HUES64 (cell line): ENCODE measurements around the gene PLB1.

Source experiments
- H3K27ac ChIP-seq: 2 replicates; pipeline ENCODE4 v1.7.0; 2013; ENCODE audit warnings: low read depth, low read length, inconsistent platforms
- H3K27me3 ChIP-seq: 2 replicates; pipeline ENCODE4 v1.6.1; 2013; ENCODE audit warnings: mild to moderate bottlenecking, low read length; ENCODE audit not compliant: insufficient read depth
- H3K36me3 ChIP-seq: 2 replicates; pipeline ENCODE4 v1.6.1; 2013; ENCODE audit warnings: mild to moderate bottlenecking, low read length; ENCODE audit not compliant: insufficient read depth
- H3K4me1 ChIP-seq: 2 replicates; pipeline ENCODE4 v1.6.1; 2013; ENCODE audit warnings: mild to moderate bottlenecking, low read length, moderate library complexity; ENCODE audit not compliant: insufficient read depth
- H3K4me3 ChIP-seq: 2 replicates; pipeline ENCODE4 v1.5.1; 2013; ENCODE audit warnings: mild to moderate bottlenecking, low read length, moderate library complexity
- H3K9ac ChIP-seq: 2 replicates; pipeline ENCODE4 v1.6.1; 2013; ENCODE audit warnings: mild to moderate bottlenecking, low read depth, low read length
- H3K9me3 ChIP-seq: 2 replicates; pipeline ENCODE4 v1.6.1; 2013; ENCODE audit warnings: low read depth, low read length; ENCODE audit not compliant: insufficient read depth
- WGBS: fragments of 150-250, 120-280 bp; methylation state at CpG from one replicate; pipeline ENCODE4 v1.1.7; 2013; ENCODE audit warnings: missing lambda C conversion rate; 5-methylcytosine and 5-hydroxymethylcytosine counted together

PLB1 gene

GRCh38 chr2:28643327-28643726 lies 147.5 kb downstream of the PLB1 start:
- Histone ChIP-seq H3K36me3 (no peaks in the 10 kb centered on the region), H3K9me3 (no peaks in the 10 kb centered on the region), H3K4me1 (peaks cover 10% of the 10 kb centered on the region; the same call in 1 of the 2 replicates), H3K4me3 (no peak overlapping the region), H3K9ac (no peak overlapping the region), H3K27ac (no peak overlapping the region), H3K27me3 (no peaks in the 10 kb centered on the region)
- WGBS = 93% methylated on average over 6 of the region's 6 CpGs

- no peak overlapping the region for H3K27ac ChIP-seq
- H3K9me3 ChIP-seq = no peaks in the 10 kb centered on the region
- no peak overlapping the region for H3K9ac ChIP-seq
- no peaks in the 10 kb centered on the region for H3K27me3 ChIP-seq
- no peak overlapping the region for H3K4me3 ChIP-seq
- no peaks in the 10 kb centered on the region for H3K36me3 ChIP-seq
- peaks cover 10% of the 10 kb centered on the region; the same call in 1 of the 2 replicates for H3K4me1 ChIP-seq
- WGBS = 82% methylated on average over 11 of the region's 11 CpGs
Observed at GRCh38 chr2:28643911-28644334, 148.1 kb downstream of the PLB1 start.

GRCh38 chr2:28644760-28645159 lies 148.9 kb downstream of the PLB1 start:
- Histone ChIP-seq H3K9ac (no peak overlapping the region), H3K27me3 (no peaks in the 10 kb centered on the region), H3K36me3 (no peaks in the 10 kb centered on the region), H3K27ac (no peak overlapping the region), H3K9me3 (no peaks in the 10 kb centered on the region), H3K4me1 (peaks cover 10% of the 10 kb centered on the region; the same call in 1 of the 2 replicates), H3K4me3 (no peak overlapping the region)
- WGBS = 83% methylated on average over 5 of the region's 7 CpGs

- Histone ChIP-seq H3K9me3 (no peaks in the 10 kb centered on the region), H3K4me3 (no peak overlapping the region), H3K27me3 (no peaks in the 10 kb centered on the region), H3K4me1 (peaks cover 10% of the 10 kb centered on the region; the same call in 1 of the 2 replicates), H3K36me3 (no peaks in the 10 kb centered on the region), H3K27ac (no peak overlapping the region), H3K9ac (no peak overlapping the region)
- WGBS = 98% methylated on average over 2 of the region's 2 CpGs
Observed at GRCh38 chr2:28645553-28645952, 149.7 kb downstream of the PLB1 start.

GRCh38 chr2:28647682-28648081 lies 151.8 kb downstream of the PLB1 start:
- Histone ChIP-seq H3K27ac (no peak overlapping the region), H3K27me3 (no peaks in the 10 kb centered on the region), H3K4me1 (peaks cover 10% of the 10 kb centered on the region; the same call in 1 of the 2 replicates), H3K9ac (no peak overlapping the region), H3K4me3 (no peak overlapping the region), H3K36me3 (no peaks in the 10 kb centered on the region), H3K9me3 (no peaks in the 10 kb centered on the region)
- WGBS = 81% methylated on average over 2 of the region's 4 CpGs

GRCh38 chr2:28648147-28648546 lies 152.3 kb downstream of the PLB1 start:
- Histone ChIP-seq H3K27ac (no peak overlapping the region), H3K27me3 (no peaks in the 10 kb centered on the region), H3K9me3 (no peaks in the 10 kb centered on the region), H3K4me3 (no peak overlapping the region), H3K9ac (no peak overlapping the region), H3K4me1 (peaks cover 10% of the 10 kb centered on the region; the same call in 1 of the 2 replicates), H3K36me3 (no peaks in the 10 kb centered on the region)
- 88% methylated on average over 3 of the region's 3 CpGs for WGBS

- H3K9me3 ChIP-seq = no peaks in the 10 kb centered on the region
- H3K4me1 ChIP-seq = peaks cover 9% of the 10 kb centered on the region; the same call in 1 of the 2 replicates
- H3K36me3 ChIP-seq = no peaks in the 10 kb centered on the region
- 87% methylated on average over 4 of the region's 4 CpGs for WGBS
- H3K27me3 ChIP-seq = no peaks in the 10 kb centered on the region
- no peak overlapping the region for H3K9ac ChIP-seq
- H3K4me3 ChIP-seq = no peak overlapping the region
- no peak overlapping the region for H3K27ac ChIP-seq
Observed at GRCh38 chr2:28648671-28649395, 153.0 kb downstream of the PLB1 start.

- Histone ChIP-seq H3K9me3 (no peaks in the 10 kb centered on the region), H3K27me3 (no peaks in the 10 kb centered on the region), H3K4me3 (no peak overlapping the region), H3K36me3 (no peaks in the 10 kb centered on the region), H3K27ac (no peak overlapping the region), H3K4me1 (peaks cover under 1% of the 10 kb centered on the region; the same call in 1 of the 2 replicates), H3K9ac (no peak overlapping the region)
- 89% methylated on average over 8 of the region's 8 CpGs for WGBS
Observed at GRCh38 chr2:28649481-28650265, 153.8 kb downstream of the PLB1 start.

GRCh38 chr2:28650266-28650584 lies 154.4 kb downstream of the PLB1 start:
- 93% methylated on average over 4 of the region's 4 CpGs for WGBS

GRCh38 chr2:28652217-28652616 lies 156.4 kb downstream of the PLB1 start:
- WGBS = 100% methylated on average over 1 of the region's 1 CpG
- Histone ChIP-seq H3K4me1 (no peaks in the 10 kb centered on the region; the same call in 1 of the 2 replicates), H3K4me3 (no peak overlapping the region), H3K9ac (no peak overlapping the region), H3K36me3 (no peaks in the 10 kb centered on the region), H3K27me3 (no peaks in the 10 kb centered on the region), H3K9me3 (no peaks in the 10 kb centered on the region), H3K27ac (no peak overlapping the region)

More at GRCh38 chr2:28650266-28650584, 154.4 kb downstream of the PLB1 start:
- Histone ChIP-seq H3K36me3 (no peaks in the 10 kb centered on the region), H3K4me3 (no peak overlapping the region), H3K4me1 (no peaks in the 10 kb centered on the region; the same call in 1 of the 2 replicates), H3K9ac (no peak overlapping the region), H3K27ac (no peak overlapping the region), H3K9me3 (no peaks in the 10 kb centered on the region), H3K27me3 (no peaks in the 10 kb centered on the region)

- H3K9me3 ChIP-seq = no peaks in the 10 kb centered on the region
- no peak overlapping the region for H3K27ac ChIP-seq
- no peak overlapping the region for H3K9ac ChIP-seq
- no peak overlapping the region for H3K4me3 ChIP-seq
- 100% methylated on average over 1 of the region's 2 CpGs for WGBS
- no peaks in the 10 kb centered on the region for H3K27me3 ChIP-seq
- H3K4me1 ChIP-seq = no peaks in the 10 kb centered on the region; the same call in 1 of the 2 replicates
- no peaks in the 10 kb centered on the region for H3K36me3 ChIP-seq
Observed at GRCh38 chr2:28653892-28654662, 158.2 kb downstream of the PLB1 start.
